ENCODE results near the gene CHCT1. TPM values are rescaled to one million over a fixed set of nuclear protein-coding genes. Genes with fewer than 3 reads are reported as not detected.

The CHCT1 gene
- total RNA-seq, 1 donor from 2014 or later, result not detected

DNA sequence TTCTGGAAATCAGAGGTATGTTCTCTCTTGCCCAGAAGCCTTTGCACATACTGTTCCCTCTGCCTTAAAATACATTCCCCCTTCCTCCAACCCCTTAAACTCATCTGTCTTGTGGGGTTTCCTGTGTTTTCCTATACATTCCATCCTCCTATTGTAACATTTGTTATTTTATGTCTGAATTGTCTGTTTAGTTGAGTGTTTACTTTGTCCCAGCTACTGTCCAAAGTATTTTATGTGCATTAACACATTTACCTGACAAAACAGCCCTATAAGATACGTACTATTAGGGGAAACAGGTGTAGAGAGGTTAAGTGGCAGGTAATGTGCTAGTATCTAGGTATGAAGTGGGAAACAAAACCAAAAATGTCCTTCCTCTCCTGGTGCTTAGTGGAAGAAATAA lies 42.1 kb downstream of the CHCT1 start:
- TF ChIP-seq, protein P1, sequence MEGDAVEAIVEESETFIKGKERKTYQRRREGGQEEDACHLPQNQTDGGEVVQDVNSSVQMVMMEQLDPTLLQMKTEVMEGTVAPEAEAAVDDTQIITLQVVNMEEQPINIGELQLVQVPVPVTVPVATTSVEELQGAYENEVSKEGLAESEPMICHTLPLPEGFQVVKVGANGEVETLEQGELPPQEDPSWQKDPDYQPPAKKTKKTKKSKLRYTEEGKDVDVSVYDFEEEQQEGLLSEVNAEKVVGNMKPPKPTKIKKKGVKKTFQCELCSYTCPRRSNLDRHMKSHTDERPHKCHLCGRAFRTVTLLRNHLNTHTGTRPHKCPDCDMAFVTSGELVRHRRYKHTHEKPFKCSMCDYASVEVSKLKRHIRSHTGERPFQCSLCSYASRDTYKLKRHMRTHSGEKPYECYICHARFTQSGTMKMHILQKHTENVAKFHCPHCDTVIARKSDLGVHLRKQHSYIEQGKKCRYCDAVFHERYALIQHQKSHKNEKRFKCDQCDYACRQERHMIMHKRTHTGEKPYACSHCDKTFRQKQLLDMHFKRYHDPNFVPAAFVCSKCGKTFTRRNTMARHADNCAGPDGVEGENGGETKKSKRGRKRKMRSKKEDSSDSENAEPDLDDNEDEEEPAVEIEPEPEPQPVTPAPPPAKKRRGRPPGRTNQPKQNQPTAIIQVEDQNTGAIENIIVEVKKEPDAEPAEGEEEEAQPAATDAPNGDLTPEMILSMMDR (conservative IDR thresholded peaks at IDR 0.05; ENCODE audit: low read depth, low read length), result no peak
- DNase-seq (ENCODE audit: low read depth), result no peak
- H3K4me3 ChIP-seq (ENCODE audit: low read depth, low read length), result no peak overlapping the region

DNA sequence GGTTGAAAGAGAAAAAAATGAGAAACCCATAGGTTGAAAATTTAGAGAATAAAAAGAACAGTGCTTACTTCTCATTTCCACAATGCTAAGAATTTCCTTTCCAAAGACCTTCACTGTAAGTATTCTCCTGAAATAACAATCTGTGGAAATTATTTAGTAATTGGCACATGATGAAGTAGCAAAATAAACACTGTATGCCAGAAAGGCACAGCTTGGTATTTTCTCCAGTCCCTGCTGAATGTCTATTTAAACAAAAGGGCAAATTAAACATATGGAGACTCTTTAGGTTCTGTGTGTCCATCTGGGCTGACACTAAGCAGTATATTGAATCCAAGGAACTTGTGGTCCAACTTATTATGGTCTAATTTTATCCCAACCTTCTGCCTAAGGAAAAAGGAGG lies 46.1 kb downstream of the CHCT1 start:
- TF ChIP-seq, protein P1 (conservative IDR thresholded peaks at IDR 0.05; ENCODE audit: low read depth, low read length), result no peak
- no peak for DNase-seq (ENCODE audit: low read depth)
- H3K4me3 ChIP-seq (ENCODE audit: low read depth, low read length), result no peak overlapping the region

DNA sequence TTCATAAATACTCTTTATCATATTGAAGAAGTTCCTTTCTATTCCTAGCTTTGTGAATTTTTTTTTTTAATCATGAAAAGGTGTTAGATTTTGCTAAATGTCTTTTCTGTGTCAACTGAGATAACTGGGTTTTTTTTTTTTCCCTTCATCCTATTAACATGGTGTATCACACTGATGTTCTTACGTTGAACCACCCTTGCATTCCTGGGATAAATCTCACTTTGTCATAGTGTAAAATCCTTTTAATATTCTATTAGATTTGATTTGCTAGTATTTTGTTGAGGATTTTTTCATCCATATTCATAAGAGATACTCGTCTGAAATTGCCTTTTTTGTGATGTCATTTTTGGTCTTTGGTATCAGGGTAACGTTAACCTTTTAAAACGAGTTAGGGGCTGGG lies 49.2 kb downstream of the CHCT1 start:
- no peak for DNase-seq (ENCODE audit: low read depth)
- no peak overlapping the region for H3K4me3 ChIP-seq (ENCODE audit: low read depth, low read length)
- TF ChIP-seq, protein P1 (conservative IDR thresholded peaks at IDR 0.05; ENCODE audit: low read depth, low read length), result no peak

DNA sequence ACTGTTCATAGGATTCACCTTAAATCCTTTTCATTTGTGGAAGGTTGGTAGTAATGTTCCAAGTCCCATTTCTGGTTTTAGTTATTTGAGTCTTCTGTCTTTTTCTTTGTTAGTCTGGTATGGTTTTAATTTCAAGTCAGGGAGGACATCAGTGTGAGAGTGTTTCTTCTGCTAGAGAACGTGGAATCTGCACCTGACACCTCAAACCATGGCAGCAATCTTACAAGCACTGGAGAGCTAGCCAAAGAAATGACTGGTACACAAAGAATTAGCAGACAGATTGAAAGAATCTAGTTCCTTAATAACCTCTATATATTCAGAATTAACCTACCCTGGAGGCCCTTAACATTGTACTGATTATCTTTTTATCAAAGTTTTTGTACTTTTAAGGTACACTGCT lies 50.2 kb downstream of the CHCT1 start:
- H3K4me3 ChIP-seq (ENCODE audit: low read depth, low read length), result no peak overlapping the region
- TF ChIP-seq, protein P1 (conservative IDR thresholded peaks at IDR 0.05; ENCODE audit: low read depth, low read length), result no peak
- DNase-seq (ENCODE audit: low read depth), result no peak

DNA sequence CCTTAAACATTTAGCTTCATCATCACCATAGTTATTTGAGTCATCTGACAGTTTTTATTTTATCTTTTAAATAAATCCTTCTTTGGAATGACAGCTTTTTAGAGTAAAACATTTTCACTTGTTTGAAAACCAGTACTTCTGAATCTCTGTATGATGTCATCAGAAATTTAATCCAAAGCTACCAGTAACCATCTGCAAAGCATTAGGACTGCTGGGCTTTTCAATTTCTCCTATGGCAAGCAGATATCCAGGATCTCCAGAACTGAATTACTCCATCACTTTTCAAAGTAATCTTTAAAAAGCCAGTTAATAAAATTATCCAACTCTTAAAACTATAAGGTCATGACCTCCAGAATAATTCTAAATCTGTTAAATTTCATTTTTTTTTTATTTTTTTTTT lies 51.5 kb downstream of the CHCT1 start:
- no peak overlapping the region for H3K4me3 ChIP-seq (ENCODE audit: low read depth, low read length)
- TF ChIP-seq, protein P1 (conservative IDR thresholded peaks at IDR 0.05; ENCODE audit: low read depth, low read length), result no peak
- DNase-seq (ENCODE audit: low read depth), result no peak

Other genes starting within 250 kb of the CHCT1 start
- gene USP32, start 30.4 kb upstream of the CHCT1 start, total RNA-seq, result 18.7 TPM in 2 replicates
- gene APPBP2, start 103.8 kb downstream of the CHCT1 start, total RNA-seq, result 14.5 and 16.5 TPM in 2 replicates
- gene PPM1D, start 177.7 kb downstream of the CHCT1 start, total RNA-seq, result 9.1 and 9.8 TPM in 2 replicates